Cardiac fibroblast (primary cell): Measurements from ENCODE around the gene RMRP.

Source experiments
- DNase-seq, 2 donors: peaks; one replicate each; pipeline versions ENCODE4 v3.0.0 to v3.0.0-alpha.2; 2010; ENCODE audit warnings: low read depth in 2 of 2
- H3K4me3 ChIP-seq, 2 donors: replicated peaks in 1 of 2; 1 replicate in 1 of 2; 2 replicates in 1 of 2; pipeline ENCODE4 v1.5.1; 2011; ENCODE audit warnings: low read depth in 2 of 2, low read length in 2 of 2, mild to moderate bottlenecking in 2 of 2, moderate library complexity in 1 of 2
- TF ChIP-seq, protein P1 (sequence below): IDR thresholded peaks from one replicate; pipeline ENCODE4 v1.5.1; 2011; ENCODE audit warnings: low read depth, mild to moderate bottlenecking, low read length, inconsistent platforms

The RMRP gene

DNA sequence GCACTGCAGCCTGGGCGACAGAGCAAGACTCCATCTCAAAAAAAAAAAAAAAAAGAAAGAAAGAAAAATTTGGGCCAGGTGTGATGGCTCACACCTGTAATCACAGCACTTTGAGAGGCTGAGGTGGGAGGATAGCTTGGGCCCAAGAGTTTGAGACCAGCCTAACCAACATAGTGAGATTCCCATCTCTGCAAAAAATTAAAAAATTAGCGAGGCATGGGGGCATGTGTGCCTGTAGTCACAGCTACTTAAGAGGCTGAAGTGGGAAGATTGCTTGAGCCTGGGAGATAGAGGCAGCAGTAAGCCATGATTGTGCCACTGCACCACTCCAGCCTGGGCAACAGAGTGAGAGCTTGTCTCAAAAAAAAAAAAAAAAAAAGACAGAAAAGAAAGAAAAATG, 4.2 kb downstream of the RMRP start:
- no peak overlapping the region for H3K4me3 ChIP-seq
- no peak for DNase-seq
- TF ChIP-seq, protein P1, sequence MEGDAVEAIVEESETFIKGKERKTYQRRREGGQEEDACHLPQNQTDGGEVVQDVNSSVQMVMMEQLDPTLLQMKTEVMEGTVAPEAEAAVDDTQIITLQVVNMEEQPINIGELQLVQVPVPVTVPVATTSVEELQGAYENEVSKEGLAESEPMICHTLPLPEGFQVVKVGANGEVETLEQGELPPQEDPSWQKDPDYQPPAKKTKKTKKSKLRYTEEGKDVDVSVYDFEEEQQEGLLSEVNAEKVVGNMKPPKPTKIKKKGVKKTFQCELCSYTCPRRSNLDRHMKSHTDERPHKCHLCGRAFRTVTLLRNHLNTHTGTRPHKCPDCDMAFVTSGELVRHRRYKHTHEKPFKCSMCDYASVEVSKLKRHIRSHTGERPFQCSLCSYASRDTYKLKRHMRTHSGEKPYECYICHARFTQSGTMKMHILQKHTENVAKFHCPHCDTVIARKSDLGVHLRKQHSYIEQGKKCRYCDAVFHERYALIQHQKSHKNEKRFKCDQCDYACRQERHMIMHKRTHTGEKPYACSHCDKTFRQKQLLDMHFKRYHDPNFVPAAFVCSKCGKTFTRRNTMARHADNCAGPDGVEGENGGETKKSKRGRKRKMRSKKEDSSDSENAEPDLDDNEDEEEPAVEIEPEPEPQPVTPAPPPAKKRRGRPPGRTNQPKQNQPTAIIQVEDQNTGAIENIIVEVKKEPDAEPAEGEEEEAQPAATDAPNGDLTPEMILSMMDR, result no peak

GRCh38 chr9:35652829-35653209, 5.0 kb downstream of the RMRP start:
- DNase-seq, result no peak
- TF ChIP-seq, protein P1, result no peak
- H3K4me3 ChIP-seq, result no peak overlapping the region

DNA sequence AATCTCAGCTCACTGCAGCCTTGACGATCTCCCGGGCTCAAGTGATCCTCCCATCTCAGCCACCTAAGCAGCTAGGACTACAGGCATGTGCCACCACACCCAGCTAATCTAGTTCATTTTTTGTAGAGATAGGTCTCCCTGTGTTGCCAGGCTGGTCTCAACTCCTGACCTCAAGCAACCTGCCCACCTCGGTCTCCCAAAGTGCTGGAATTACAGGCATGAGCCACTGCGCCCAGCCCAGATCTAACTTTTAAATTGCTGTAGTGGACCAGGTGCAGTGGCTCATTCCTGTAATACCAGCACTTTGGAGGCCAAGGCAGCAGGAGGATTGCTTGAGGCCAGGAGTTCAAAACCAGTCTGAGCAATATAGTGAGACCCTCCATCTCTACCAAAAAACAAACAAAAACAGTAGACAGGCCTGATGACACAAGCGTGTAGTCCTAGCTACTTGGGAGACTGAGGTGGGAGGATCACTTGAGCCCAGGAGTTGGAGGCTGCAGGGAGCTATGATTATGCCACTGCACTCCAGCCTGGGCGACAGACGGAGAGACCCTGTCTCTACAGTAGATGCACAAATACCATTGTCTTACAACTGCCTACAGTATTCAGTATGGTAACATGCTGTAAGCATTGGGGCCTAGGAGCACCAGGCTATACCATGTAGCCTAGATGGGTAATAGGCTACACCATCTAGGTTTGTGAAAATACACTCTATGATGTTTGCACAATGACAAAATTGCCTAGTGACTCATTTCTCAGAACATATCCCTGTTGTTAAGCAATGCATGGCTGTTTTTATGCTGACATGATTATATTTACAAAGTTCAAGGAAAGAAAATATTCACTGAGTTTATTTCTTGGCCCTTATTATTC, 5.6 kb downstream of the RMRP start:
- TF ChIP-seq, protein P1, result no peak
- peak; percentile 67 to 87 for DNase-seq
- no peak overlapping the region for H3K4me3 ChIP-seq

GRCh38 chr9:35650341-35651158, 7.3 kb downstream of the RMRP start, which contains the start of gene SIT1:
Gene SIT1 (minus strand): TSS chr9:35650931. CDS start chr9:35650853, 78 bp downstream.
- DNase-seq, result no peak
- no peak within 1 kb of the TSS for H3K4me3 ChIP-seq
- TF ChIP-seq, protein P1, result no peak

DNA sequence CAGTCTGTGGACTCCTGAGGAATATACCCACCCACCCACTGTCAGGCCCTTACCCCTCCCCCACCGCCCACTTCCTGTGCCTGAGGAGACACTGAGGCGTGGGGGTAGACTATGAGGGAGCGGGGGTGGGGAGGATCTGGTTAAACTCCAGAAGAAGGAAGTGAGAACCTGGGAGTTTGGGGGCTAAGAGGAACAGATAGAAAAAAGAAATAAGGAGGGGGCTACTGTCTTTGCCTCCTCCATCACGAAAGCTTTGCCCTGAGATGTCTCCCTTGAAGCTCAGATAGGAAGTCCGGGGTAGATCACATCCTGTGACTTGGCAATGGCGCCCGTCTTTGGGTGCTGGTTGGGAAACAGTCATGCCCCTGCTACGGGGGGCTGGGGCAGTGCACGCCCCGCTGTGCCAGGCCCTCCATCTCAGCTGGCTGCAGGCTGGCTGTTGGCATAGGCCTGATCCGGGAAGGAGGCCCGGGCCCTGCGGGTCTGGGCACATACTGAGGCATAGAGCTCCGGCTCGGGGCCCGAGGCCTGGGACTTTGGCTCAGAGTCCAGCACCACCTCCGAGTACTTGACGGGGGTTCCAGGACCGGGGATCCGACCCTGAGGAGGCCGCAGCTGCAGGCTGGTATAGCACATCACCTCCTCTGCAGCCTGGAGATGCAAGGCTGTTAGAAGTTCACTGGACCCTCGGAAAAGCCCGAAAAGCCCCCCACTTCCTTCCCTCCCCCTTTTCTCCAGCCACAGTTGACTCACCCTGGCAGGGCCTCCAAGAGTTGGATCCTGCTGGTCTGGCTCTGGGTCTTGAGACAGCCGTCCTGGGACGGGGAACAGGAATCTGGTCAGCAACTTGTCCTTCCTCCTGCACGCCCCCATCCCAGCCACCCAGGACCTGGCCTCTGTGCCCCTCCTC, 8.1 kb downstream of the RMRP start:
- TF ChIP-seq, protein P1, result no peak
- peak in 1 of 2 donors; percentile 50 for DNase-seq
- no peak overlapping the region for H3K4me3 ChIP-seq
